A549 (cell line): ENCODE measurements around the gene PDK4. TPM values are rescaled to one million over a fixed set of nuclear protein-coding genes. Genes with fewer than 3 reads are reported as not detected.

ENCODE experiments used
- ATAC-seq, 2 experiments: fragments of 200-7000 bp in 1 of 2; fragments of >200 bp in 1 of 2; cut with Nextera tagmentation in 1 of 2; cut with Tn5 transposase in 1 of 2; 3 replicates each; pipeline versions ENCODE4 v1.8.0 to v1.9.1; 2018 to 2020; ENCODE audit warnings: mild to moderate bottlenecking in 1 of 2, moderate library complexity in 1 of 2
- CTCF ChIA-PET: fragments of 300-600 bp; sonication (Branson Sonifier 250); formaldehyde crosslinking; extraction: SDS; loops from one replicate; lab custom pipeline; 2021; ENCODE audit warnings: antibody characterized with exemption, inconsistent platforms; lab: Yijun Ruan, JAX
- POLR2A ChIA-PET: fragments of 350-600 bp; formaldehyde crosslinking; extraction: SDS; loops from one replicate; lab custom pipeline; 2021; ENCODE audit warnings: antibody characterized with exemption, inconsistent platforms; lab: Yijun Ruan, JAX
- DNase-seq, 2 experiments: peaks; one replicate each; pipeline versions ENCODE4 v3.0.0 to v3.0.0-alpha.2; 2011 to 2016; ENCODE audit warnings: low read depth in 1 of 2, low spot score in 1 of 2
- FAIRE-seq: peaks from 2 replicates; lab custom pipeline; 2011; peaks lifted over from hg19 to GRCh38; lab: Jason Lieb, UNC
- H3K27ac ChIP-seq, 2 experiments: fragments of >200 bp; sonication (Bioruptor Twin); formaldehyde crosslinking; 3 replicates each; pipeline ENCODE4 v1.5.1; 2016 to 2017
- H3K4me1 ChIP-seq: fragments of >200 bp; sonication (Bioruptor Twin); formaldehyde crosslinking; 3 replicates; pipeline ENCODE4 v1.6.1; 2016
- H3K4me2 ChIP-seq: fragments of >200 bp; sonication (Bioruptor Twin); formaldehyde crosslinking; 3 replicates; pipeline ENCODE4 v1.6.1; 2016
- H3K4me3 ChIP-seq: fragments of >200 bp; sonication (Bioruptor Twin); formaldehyde crosslinking; 3 replicates; pipeline ENCODE4 v1.5.1; 2016
- H3K9me3 ChIP-seq: fragments of >200 bp; sonication (Bioruptor Twin); formaldehyde crosslinking; 3 replicates; pipeline ENCODE4 v1.6.1; 2016
- BCL3 ChIP-seq: fragments of >200 bp; sonication (Bioruptor Twin); formaldehyde crosslinking; IDR thresholded peaks from 3 replicates; pipeline ENCODE4 v1.6.1; 2016
- CEBPB ChIP-seq, 2 experiments: fragments of >200 bp in 1 of 2; sonication (Bioruptor Twin) in 1 of 2; formaldehyde crosslinking in 1 of 2; IDR thresholded peaks; 2 replicates each; pipeline ENCODE4 v1.6.1; 2012 to 2016
- EHMT2 ChIP-seq: fragments of 200-600 bp; sonication (generic); IDR thresholded peaks from 2 replicates; pipeline ENCODE4 v1.6.1; 2016; ENCODE audit warnings: antibody characterized with exemption, low read depth, mild to moderate bottlenecking, moderate library complexity
- ELK1 ChIP-seq: fragments of 150-350 bp; IDR thresholded peaks from 2 replicates; pipeline ENCODE4 v1.6.1; 2014; ENCODE audit warnings: low read depth, mild to moderate bottlenecking, low read length
- ESRRA ChIP-seq: fragments of 150-350 bp; IDR thresholded peaks from 2 replicates; pipeline ENCODE4 v1.6.1; 2014; ENCODE audit warnings: mild to moderate bottlenecking, low read length, borderline replicate concordance
- FOSL2 ChIP-seq, 2 experiments: fragments of 450-650 bp in 1 of 2; fragments of >200 bp in 1 of 2; sonication (Bioruptor Twin) in 1 of 2; formaldehyde crosslinking; IDR thresholded peaks; 2 replicates each; pipeline versions ENCODE4 v1.5.0 to v1.6.1; 2016 to 2020; ENCODE audit warnings: mild to moderate bottlenecking in 1 of 2, moderate library complexity in 1 of 2
- HDAC2 ChIP-seq: fragments of 200-600 bp; sonication (generic); IDR thresholded peaks from 2 replicates; pipeline ENCODE4 v1.6.1; 2016
- HEYL ChIP-seq: fragments of 250-450 bp; sonication (Bioruptor Pico); IDR thresholded peaks from 2 replicates; pipeline ENCODE4 v1.8.0; 2021; ENCODE audit warnings: mild to moderate bottlenecking, moderate library complexity
- JUNB ChIP-seq: fragments of >200 bp; sonication (Bioruptor Twin); formaldehyde crosslinking; IDR thresholded peaks from 2 replicates; pipeline ENCODE4 v1.6.1; 2016
- KDM1A ChIP-seq: fragments of 200-600 bp; sonication (generic); IDR thresholded peaks from 2 replicates; pipeline ENCODE4 v1.6.1; 2016; ENCODE audit warnings: low read depth, mild to moderate bottlenecking
- MAFK ChIP-seq: fragments of 450-650 bp; IDR thresholded peaks from 2 replicates; pipeline ENCODE4 v1.6.1; 2014; ENCODE audit not compliant: partially characterized antibody
- MAZ ChIP-seq: fragments of 150-350 bp; IDR thresholded peaks from 2 replicates; pipeline ENCODE4 v1.6.1; 2014; ENCODE audit warnings: antibody characterized with exemption, low read depth, low read length, borderline replicate concordance
- NPAS2 ChIP-seq: fragments of 250-450 bp; sonication (Bioruptor Pico); IDR thresholded peaks from 2 replicates; pipeline ENCODE4 v1.8.0; 2022; ENCODE audit warnings: mild to moderate bottlenecking, moderate library complexity, borderline replicate concordance
- NR3C1 ChIP-seq: fragments of >200 bp; sonication (Bioruptor Twin); formaldehyde crosslinking; IDR thresholded peaks from 3 replicates; pipeline ENCODE4 v1.6.1; 2017
- POLR2A ChIP-seq: IDR thresholded peaks from 2 replicates; pipeline ENCODE4 v1.6.1; 2012; ENCODE audit warnings: mild to moderate bottlenecking, low read length
- POLR2AphosphoS2 ChIP-seq: conservative IDR thresholded peaks from 2 replicates; pipeline ENCODE4 v1.6.1; 2012; ENCODE audit warnings: low read length, improper control_type of control experiment, inconsistent platforms
- RCOR1 ChIP-seq: fragments of 150-350 bp; IDR thresholded peaks from 2 replicates; pipeline ENCODE4 v1.6.1; 2014; ENCODE audit warnings: antibody characterized with exemption, low read length, low read depth
- RFX5 ChIP-seq: fragments of 450-650 bp; IDR thresholded peaks from 2 replicates; pipeline ENCODE4 v1.7.1; 2014; ENCODE audit warnings: antibody characterized with exemption, mild to moderate bottlenecking, moderate library complexity
- RNF2 ChIP-seq: fragments of 200-600 bp; sonication (generic); IDR thresholded peaks from 2 replicates; pipeline ENCODE4 v1.6.1; 2016; ENCODE audit warnings: low read depth, mild to moderate bottlenecking, antibody characterized with exemption, moderate library complexity, borderline replicate concordance
- SMC3 ChIP-seq: fragments of >200 bp; sonication (Bioruptor Twin); formaldehyde crosslinking; IDR thresholded peaks from 3 replicates; pipeline ENCODE4 v1.6.1; 2018; ENCODE audit warnings: inconsistent platforms
- TP53 ChIP-seq: fragments of 250-450 bp; sonication (Bioruptor Pico); IDR thresholded peaks from 2 replicates; pipeline ENCODE4 v1.5.0; 2021; ENCODE audit warnings: mild to moderate bottlenecking, moderate library complexity
- ZNF302 ChIP-seq: fragments of 250-450 bp; sonication (Bioruptor Pico); IDR thresholded peaks from 2 replicates; pipeline ENCODE4 v1.9.0; 2021; ENCODE audit warnings: inconsistent platforms, mild to moderate bottlenecking, moderate library complexity
- ZSCAN20 ChIP-seq: fragments of 250-450 bp; sonication (Bioruptor Pico); IDR thresholded peaks from 2 replicates; pipeline ENCODE4 v1.8.0; 2022; ENCODE audit warnings: mild to moderate bottlenecking, moderate library complexity
- WGBS: methylation state at CpG from one replicate; pipeline ENCODE4 v1.1.6; 2017; ENCODE audit errors: missing lambda C conversion rate; 5-methylcytosine and 5-hydroxymethylcytosine counted together
- polyA plus RNA-seq, 4 experiments: library from polyadenylated mRNA; depleted of rRNA in 3 of 4; stranded (reverse); fragments of >200 nt; fragmentation: RNase III in 1 of 4; extraction: RNeasy Plus Mini Kit Qiagen cat#74134 plus additional on column Dnase treatment in 1 of 4; gene quantifications; 2 replicates in 3 of 4; 3 replicates in 1 of 4; pipeline ENCODE4 v1.2.3, GENCODE V29; 2011 to 2017
- TF ChIP-seq, protein P1 (sequence below): fragments of >200 bp; sonication (Bioruptor Twin); formaldehyde crosslinking; IDR thresholded peaks from 2 replicates; pipeline ENCODE4 v1.6.1; 2016
- TF ChIP-seq, protein P2 (sequence below): fragments of 450-650 bp; IDR thresholded peaks from 2 replicates; pipeline ENCODE4 v1.6.1; 2014; ENCODE audit warnings: antibody characterized with exemption

PDK4 gene
- polyA plus RNA-seq, 2 of the 4 experiments (the other 2 are of a cell fraction) = 8.6 to 21.9 TPM

GRCh38 chr7:95547361-95548348, 48.7 kb downstream of the PDK4 start:
- CTCF ChIA-PET = interaction anchor here (1.4 to 9.5 kb wide), 3 partner anchors 19 to 141 kb away, joined by 3 to 146 read pairs (median 22); no protein-coding TSS in a partner anchor
- peak overlapping the region; percentile 29; a peak in 1 of 6 replicates for H3K27ac ChIP-seq
- no peak for DNase-seq
- TF ChIP-seq CEBPB (IDR thresholded peaks at IDR 0.05) = no peak
- TF ChIP-seq POLR2AphosphoS2 = no peak
- TF ChIP-seq SMC3 = no peak
- no peak for TF ChIP-seq HEYL
- no peak for TF ChIP-seq POLR2A
- TF ChIP-seq FOSL2 (IDR thresholded peaks at IDR 0.05) = no peak
- TF ChIP-seq FOSL2 (CRISPR knock-in tag; IDR thresholded peaks at IDR 0.05) = no peak
- TF ChIP-seq RNF2 = no peak
- no peak for TF ChIP-seq ESRRA
- no peak for TF ChIP-seq RFX5
- TF ChIP-seq BCL3 = no peak
- no peak for TF ChIP-seq ELK1
- no peak for TF ChIP-seq RCOR1
- no peak for TF ChIP-seq ZSCAN20 (CRISPR knock-in tag)
- TF ChIP-seq, protein P1, sequence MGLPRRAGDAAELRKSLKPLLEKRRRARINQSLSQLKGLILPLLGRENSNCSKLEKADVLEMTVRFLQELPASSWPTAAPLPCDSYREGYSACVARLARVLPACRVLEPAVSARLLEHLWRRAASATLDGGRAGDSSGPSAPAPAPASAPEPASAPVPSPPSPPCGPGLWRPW = no peak
- no peak for TF ChIP-seq NPAS2 (CRISPR knock-in tag)
- TF ChIP-seq JUNB = no peak
- TF ChIP-seq HDAC2 = no peak
- no peak for TF ChIP-seq NR3C1
- no peak overlapping the region for H3K4me2 ChIP-seq
- 75% methylated on average over 6 of the region's 6 CpGs for WGBS
- no peak overlapping the region for H3K4me3 ChIP-seq
- peaks cover 29% of the 10 kb centered on the region for H3K4me1 ChIP-seq
- POLR2A ChIA-PET = no interaction called here
- FAIRE-seq = peak; percentile 79
- H3K9me3 ChIP-seq = no peaks in the 10 kb centered on the region
- ATAC-seq = no peak

DNA sequence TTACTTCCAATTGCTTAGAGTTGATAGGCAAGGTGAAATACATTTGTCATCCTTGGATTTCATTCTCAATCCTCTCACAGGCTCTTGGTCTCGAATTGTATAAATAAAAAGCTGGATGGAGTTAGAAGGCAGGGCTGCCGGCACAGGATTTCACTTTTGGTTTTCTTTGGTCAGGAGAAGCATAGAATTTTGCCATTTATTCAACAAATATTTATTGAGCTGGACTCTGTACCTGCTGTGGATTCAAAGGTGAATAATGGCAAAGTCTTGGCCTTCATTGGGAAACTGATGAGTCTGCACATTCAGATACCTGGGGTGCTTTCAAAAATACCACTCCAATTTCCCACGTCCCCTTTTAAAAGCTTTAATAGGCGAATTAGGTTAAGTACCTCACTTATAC, 49.7 kb downstream of the PDK4 start:
- Histone ChIP-seq H3K27ac (peak overlapping the region in 1 of 2 experiments; percentile 20; a peak in 1 of 6 replicates), H3K4me3 (no peak overlapping the region), H3K4me1 (peaks cover 29% of the 10 kb centered on the region)
- no peak for ATAC-seq
- 69% methylated on average over 4 of the region's 4 CpGs for WGBS
- TF ChIP-seq MAFK (peak; percentile 88), NPAS2 (CRISPR knock-in tag) (no peak), MAZ (no peak)
- TF ChIP-seq, all 56 proteins: peak for 1
- ChIA-PET POLR2A (no interaction called here), CTCF (interaction anchor here (0.7 to 9.5 kb wide), 5 partner anchors 14 to 217 kb away, joined by 3 to 146 read pairs (median 14); no protein-coding TSS in a partner anchor)
- H3K4me2 ChIP-seq = no peak overlapping the region; the same call in 2 of the 3 replicates
- no peak for FAIRE-seq
- H3K9me3 ChIP-seq = no peaks in the 10 kb centered on the region
- no peak for DNase-seq

- WGBS = 67% methylated on average over 1 of the region's 1 CpG
- ChIA-PET CTCF (interaction anchor here (0.9 to 9.5 kb wide), 19 partner anchors 9 to 143 kb away, joined by 3 to 146 read pairs (median 4); no protein-coding TSS in a partner anchor), POLR2A (interaction anchor here (1.0 kb wide), 1 partner anchor 141 kb away, joined by 9 read pairs; no protein-coding TSS in a partner anchor)
- FAIRE-seq = no peak
- Histone ChIP-seq H3K9me3 (no peaks in the 10 kb centered on the region), H3K4me2 (peak overlapping the region; percentile 73), H3K4me1 (peaks cover 29% of the 10 kb centered on the region), H3K27ac (peak overlapping the region; percentile 67; a peak in 5 of 6 replicates), H3K4me3 (peak overlapping the region; percentile 34)
- DNase-seq = no peak
- no peak for ATAC-seq
- TF ChIP-seq ZNF302 (CRISPR knock-in tag) (no peak), POLR2AphosphoS2 (no peak), TP53 (CRISPR knock-in tag) (no peak), JUNB (no peak), MAZ (no peak), KDM1A (no peak), NR3C1 (no peak), EHMT2 (no peak)
- TF ChIP-seq, protein P2, sequence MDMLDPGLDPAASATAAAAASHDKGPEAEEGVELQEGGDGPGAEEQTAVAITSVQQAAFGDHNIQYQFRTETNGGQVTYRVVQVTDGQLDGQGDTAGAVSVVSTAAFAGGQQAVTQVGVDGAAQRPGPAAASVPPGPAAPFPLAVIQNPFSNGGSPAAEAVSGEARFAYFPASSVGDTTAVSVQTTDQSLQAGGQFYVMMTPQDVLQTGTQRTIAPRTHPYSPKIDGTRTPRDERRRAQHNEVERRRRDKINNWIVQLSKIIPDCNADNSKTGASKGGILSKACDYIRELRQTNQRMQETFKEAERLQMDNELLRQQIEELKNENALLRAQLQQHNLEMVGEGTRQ = no peak
Measured at GRCh38 chr7:95545673-95546072, 50.6 kb downstream of the PDK4 start.
